ENCODE measurements around the gene SOX6.
"Not testable (repeated sequence)": the region's sequence is repeated elsewhere in the genome, so short reads cannot be mapped to it uniquely, and the experiment has no call there.

The SOX6 gene

DNA sequence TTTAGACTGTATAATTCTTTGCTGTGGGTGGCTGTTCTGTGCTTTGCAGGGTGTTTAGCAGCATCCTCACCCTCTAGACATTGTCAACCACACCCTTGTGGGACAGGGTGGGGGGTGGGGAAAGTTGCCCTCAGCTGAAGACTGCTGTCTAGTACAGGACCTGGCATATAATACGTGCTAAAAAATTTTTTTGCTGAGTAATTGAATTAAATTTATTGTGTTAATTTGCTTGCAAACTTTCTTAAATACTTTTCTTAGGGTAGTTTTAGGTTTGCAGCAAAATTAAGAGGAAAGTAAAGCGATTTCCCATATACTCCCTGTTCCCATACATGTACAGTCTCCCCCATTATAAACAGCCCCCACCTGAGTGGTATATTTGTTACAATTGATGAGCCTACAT is 268.5 kb downstream of the SOX6 start:
- DNase-seq, result no peak

GRCh38 chr11:16086229-16086819 is 270.0 kb downstream of the SOX6 start:
- DNase-seq, result no peak

- DNase-seq, result no peak
These were observed 274.0 kb downstream of the SOX6 start for GRCh38 chr11:16082095-16083055.

GRCh38 chr11:16081382-16082094 is 274.8 kb downstream of the SOX6 start:
- no peak for DNase-seq

DNA sequence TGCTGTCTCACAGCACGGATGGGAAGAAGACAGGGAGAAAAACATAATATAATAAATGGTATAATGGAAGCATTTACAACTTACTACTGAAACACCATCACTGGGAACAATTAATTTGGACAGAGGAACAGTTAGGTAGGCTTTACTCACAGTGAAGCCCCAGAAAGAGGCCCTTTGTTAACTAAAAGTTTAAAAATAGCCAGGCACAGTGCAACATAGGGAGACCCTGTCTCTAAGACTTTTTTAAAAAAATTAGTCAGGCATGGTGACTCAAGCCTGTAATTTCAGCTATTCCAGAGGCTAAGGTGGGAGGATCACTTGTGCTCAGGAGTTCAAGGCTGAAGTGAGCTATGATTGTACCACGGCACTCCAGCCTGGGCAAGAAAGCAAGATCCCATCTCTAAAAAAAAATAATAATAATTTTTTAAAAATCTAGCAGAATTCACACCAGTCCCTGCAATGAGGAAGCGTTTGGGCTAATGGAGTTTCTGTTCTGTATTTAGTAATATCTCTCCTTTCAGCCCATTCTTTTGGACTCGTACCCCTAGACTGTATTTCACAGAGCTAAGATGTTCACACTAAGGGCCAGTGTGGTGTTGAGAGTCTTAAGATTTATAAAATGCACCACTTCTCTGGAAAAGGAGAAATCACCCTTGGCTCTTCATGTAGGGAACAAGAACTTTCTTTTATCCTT is 275.5 kb downstream of the SOX6 start:
- no peak for DNase-seq

GRCh38 chr11:16078936-16079335 is 277.4 kb downstream of the SOX6 start:
- no peak for DNase-seq

GRCh38 chr11:16070573-16070972 is 285.8 kb downstream of the SOX6 start:
- DNase-seq, result no peak

GRCh38 chr11:16067268-16067667 is 289.1 kb downstream of the SOX6 start:
- DNase-seq, result not testable (repeated sequence)

GRCh38 chr11:16059332-16059731 is 297.0 kb downstream of the SOX6 start:
- DNase-seq, result no peak

- DNase-seq, result no peak
These were observed 297.7 kb downstream of the SOX6 start for GRCh38 chr11:16058671-16059070.

- DNase-seq, result no peak
These were observed 303.6 kb downstream of the SOX6 start for GRCh38 chr11:16052750-16053149.

GRCh38 chr11:16049611-16050010 is 306.7 kb downstream of the SOX6 start:
- DNase-seq, result no peak

GRCh38 chr11:16047073-16047472 is 309.3 kb downstream of the SOX6 start:
- DNase-seq, result no peak

DNA sequence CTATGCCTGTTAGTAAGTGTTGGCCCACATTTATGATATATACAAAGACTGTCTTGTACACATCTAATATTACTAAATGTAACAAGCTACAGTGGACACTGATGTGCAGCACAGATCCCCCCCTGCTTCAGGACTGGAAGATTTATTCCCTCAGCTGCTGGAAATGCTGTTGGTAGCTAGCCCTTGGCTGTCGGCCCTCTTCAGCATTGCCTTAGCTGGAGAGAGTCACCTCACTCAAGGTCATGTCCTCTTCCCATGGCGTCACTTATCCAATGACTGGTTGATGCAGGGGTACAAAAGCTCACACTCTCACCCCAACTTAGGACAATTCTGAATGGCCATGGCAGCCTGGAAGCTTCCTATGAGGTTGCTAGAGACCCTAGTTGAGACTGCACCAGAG is 312.7 kb downstream of the SOX6 start:
- DNase-seq, result no peak

- no peak for DNase-seq
These were observed 315.1 kb downstream of the SOX6 start for GRCh38 chr11:16041207-16041606.

GRCh38 chr11:16040151-16040550 is 316.2 kb downstream of the SOX6 start:
- DNase-seq, result no peak

GRCh38 chr11:16037179-16037578 is 319.2 kb downstream of the SOX6 start:
- DNase-seq, result no peak

DNA sequence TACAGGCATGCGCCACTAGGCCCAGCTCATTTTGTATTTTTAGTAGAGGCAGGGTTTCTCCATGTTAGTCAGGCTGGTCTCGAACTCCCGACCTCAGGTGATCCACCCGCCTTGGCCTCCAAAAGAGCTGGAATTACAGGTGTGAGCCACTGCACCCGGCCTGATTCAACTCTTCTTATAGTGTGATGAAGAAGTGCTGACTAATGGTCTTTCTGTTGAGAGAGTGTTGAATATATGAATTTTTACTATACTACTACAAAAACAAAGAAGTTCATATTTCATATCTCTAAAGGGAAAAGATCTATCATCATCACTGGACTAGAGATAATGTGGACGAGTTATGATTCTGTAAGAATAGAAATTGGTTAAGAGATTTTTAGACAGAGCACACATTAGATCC is 320.1 kb downstream of the SOX6 start:
- DNase-seq, result no peak

GRCh38 chr11:16034074-16034473 is 322.3 kb downstream of the SOX6 start:
- DNase-seq, result no peak

- no peak for DNase-seq
These were observed 323.4 kb downstream of the SOX6 start for GRCh38 chr11:16032974-16033373.

DNA sequence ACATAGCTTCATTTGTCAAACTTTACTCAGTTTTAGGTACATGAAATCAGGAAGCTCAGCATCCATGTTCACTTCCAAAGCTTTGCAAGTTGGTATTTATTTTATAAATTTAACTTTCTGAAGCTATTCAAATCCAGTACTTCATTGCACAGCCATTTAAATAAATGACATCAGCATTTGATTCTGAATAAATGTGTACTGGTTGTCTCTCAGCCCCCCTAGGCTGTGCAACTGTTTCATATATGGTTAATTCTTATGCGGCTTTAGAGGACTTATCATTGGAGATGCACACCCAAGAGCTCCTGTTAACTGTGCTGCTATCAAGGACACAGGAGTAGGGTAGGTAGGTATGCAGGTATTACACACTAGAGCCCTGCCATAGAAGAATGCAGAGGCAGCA is 325.1 kb downstream of the SOX6 start:
- no peak for DNase-seq

- DNase-seq, result no peak
These were observed 325.7 kb downstream of the SOX6 start for GRCh38 chr11:16030664-16031063.

- DNase-seq, result not testable (repeated sequence)
These were observed 327.2 kb downstream of the SOX6 start for GRCh38 chr11:16029151-16029550.

Measured in KG1 (cell line).